HEK293T (cell line): ENCODE results near the gene NME2.

Source experiments
- ARNT ChIP-seq: fragments of 450-650 bp; IDR thresholded peaks from 2 replicates; pipeline ENCODE4 v1.6.1; 2017; ENCODE audit warnings: mild to moderate bottlenecking
- CTBP1 ChIP-seq: fragments of 450-650 bp; IDR thresholded peaks from 2 replicates; pipeline ENCODE4 v1.6.1; 2016; ENCODE audit warnings: borderline replicate concordance
- FOXA1 ChIP-seq: fragments of 450-650 bp; IDR thresholded peaks from 2 replicates; pipeline ENCODE4 v1.6.1; 2016; ENCODE audit warnings: mild to moderate bottlenecking
- FOXM1 ChIP-seq: fragments of 450-650 bp; IDR thresholded peaks from 2 replicates; pipeline ENCODE4 v1.6.1; 2017; ENCODE audit warnings: mild to moderate bottlenecking, borderline replicate concordance
- HDGF ChIP-seq: fragments of 450-650 bp; IDR thresholded peaks from 2 replicates; pipeline ENCODE4 v1.6.1; 2017; ENCODE audit warnings: antibody characterized with exemption, borderline replicate concordance
- NFRKB ChIP-seq: fragments of 450-650 bp; IDR thresholded peaks from 2 replicates; pipeline ENCODE4 v1.6.1; 2016; ENCODE audit warnings: mild to moderate bottlenecking, moderate library complexity
- SP1 ChIP-seq: fragments of 450-650 bp; IDR thresholded peaks from 2 replicates; pipeline ENCODE4 v1.6.1; 2017
- SUZ12 ChIP-seq: fragments of 450-650 bp; IDR thresholded peaks from 2 replicates; pipeline ENCODE4 v1.6.1; 2016; ENCODE audit warnings: mild to moderate bottlenecking
- TARDBP ChIP-seq: fragments of 450-650 bp; IDR thresholded peaks from 2 replicates; pipeline ENCODE4 v1.6.1; 2016
- ZNF384 ChIP-seq: fragments of 450-650 bp; IDR thresholded peaks from 2 replicates; pipeline ENCODE4 v1.6.1; 2016
- TF ChIP-seq, protein P1 (sequence below): fragments of 450-650 bp; IDR thresholded peaks from 2 replicates; pipeline ENCODE4 v1.6.1; 2016

DNA sequence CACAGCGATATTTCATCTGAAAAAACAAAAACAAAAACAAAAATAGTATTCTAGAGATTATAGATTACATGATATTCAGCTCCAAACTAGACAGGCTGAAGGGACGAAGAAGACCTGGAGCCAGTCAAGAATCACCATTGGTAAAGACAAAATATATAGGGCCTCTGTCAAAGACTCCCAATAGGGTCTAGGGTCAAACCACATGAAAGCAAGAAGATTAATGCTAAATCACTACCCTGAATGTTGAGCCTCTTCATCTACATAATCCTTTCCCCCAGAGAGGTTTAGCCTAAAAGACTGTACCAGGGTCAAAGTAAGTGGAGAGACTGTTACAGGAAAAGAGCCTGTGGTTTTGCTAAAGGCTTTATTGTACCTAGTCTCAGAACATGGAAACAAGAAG lies 23.6 kb upstream of the NME2 start:
- TF ChIP-seq TARDBP (no peak), ARNT (no peak), ZNF384 (no peak), CTBP1 (no peak), FOXA1 (no peak), FOXM1 (no peak), NFRKB (no peak), SP1 (no peak), SUZ12 (no peak), HDGF (no peak)
- TF ChIP-seq, protein P1, sequence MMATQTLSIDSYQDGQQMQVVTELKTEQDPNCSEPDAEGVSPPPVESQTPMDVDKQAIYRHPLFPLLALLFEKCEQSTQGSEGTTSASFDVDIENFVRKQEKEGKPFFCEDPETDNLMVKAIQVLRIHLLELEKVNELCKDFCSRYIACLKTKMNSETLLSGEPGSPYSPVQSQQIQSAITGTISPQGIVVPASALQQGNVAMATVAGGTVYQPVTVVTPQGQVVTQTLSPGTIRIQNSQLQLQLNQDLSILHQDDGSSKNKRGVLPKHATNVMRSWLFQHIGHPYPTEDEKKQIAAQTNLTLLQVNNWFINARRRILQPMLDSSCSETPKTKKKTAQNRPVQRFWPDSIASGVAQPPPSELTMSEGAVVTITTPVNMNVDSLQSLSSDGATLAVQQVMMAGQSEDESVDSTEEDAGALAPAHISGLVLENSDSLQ = no peak
